Measurements from ENCODE around the gene ARID1B.

The ARID1B gene

GRCh38 chr6:157246771-157247484 lies 469.8 kb downstream of the ARID1B start:
- DNase-seq (ENCODE audit: low read depth), result no peak

GRCh38 chr6:157248264-157248663 lies 471.1 kb downstream of the ARID1B start:
- DNase-seq (ENCODE audit: low read depth), result no peak

- DNase-seq (ENCODE audit: low read depth), result no peak
Measured at GRCh38 chr6:157249826-157250225, 472.6 kb downstream of the ARID1B start.

GRCh38 chr6:157251586-157252247 lies 474.5 kb downstream of the ARID1B start:
- DNase-seq (ENCODE audit: low read depth), result no peak

- DNase-seq (ENCODE audit: low read depth), result no peak
Measured at GRCh38 chr6:157253017-157253416, 475.8 kb downstream of the ARID1B start.

GRCh38 chr6:157253699-157254098 lies 476.5 kb downstream of the ARID1B start:
- no peak for DNase-seq (ENCODE audit: low read depth)

- DNase-seq (ENCODE audit: low read depth), result no peak
Measured at GRCh38 chr6:157254538-157254937, 477.4 kb downstream of the ARID1B start.

GRCh38 chr6:157255079-157255478 lies 477.9 kb downstream of the ARID1B start:
- no peak for DNase-seq (ENCODE audit: low read depth)

- DNase-seq (ENCODE audit: low read depth), result no peak
Measured at GRCh38 chr6:157258878-157259277, 481.7 kb downstream of the ARID1B start.

- DNase-seq (ENCODE audit: low read depth), result no peak
Measured at GRCh38 chr6:157259443-157259842, 482.3 kb downstream of the ARID1B start.

Measured in fibroblast of gingiva (primary cell).